KMS-11 (cell line): ENCODE data around the gene P4HA2.

Experiments used
- H2AFZ ChIP-seq: fragments of 200-600 bp; sonication (generic); 2 replicates; pipeline ENCODE4 v1.6.1; 2016; ENCODE audit warnings: antibody characterized with exemption, mixed run types, low read depth
- H3K27ac ChIP-seq: fragments of 200-600 bp; sonication (generic); 2 replicates; pipeline ENCODE4 v1.6.1; 2016; ENCODE audit warnings: mild to moderate bottlenecking, mixed run types
- H3K27me3 ChIP-seq: fragments of 200-600 bp; sonication (generic); 2 replicates; pipeline ENCODE4 v1.6.1; 2017; ENCODE audit warnings: mild to moderate bottlenecking, low read depth, mixed run types, moderate library complexity; ENCODE audit not compliant: insufficient read depth
- H3K36me3 ChIP-seq: fragments of 200-600 bp; sonication (generic); 2 replicates; pipeline ENCODE4 v1.6.1; 2017; ENCODE audit warnings: mild to moderate bottlenecking, mixed run types; ENCODE audit not compliant: insufficient read depth
- H3K4me1 ChIP-seq: fragments of 200-600 bp; sonication (generic); 2 replicates; pipeline ENCODE4 v1.6.1; 2016; ENCODE audit warnings: mild to moderate bottlenecking, low read depth, mixed run types; ENCODE audit not compliant: poor library complexity, severe bottlenecking
- H3K4me2 ChIP-seq: fragments of 200-600 bp; sonication (generic); 2 replicates; pipeline ENCODE4 v1.7.0; 2016; ENCODE audit warnings: mild to moderate bottlenecking, mixed run types
- H3K4me3 ChIP-seq: fragments of 200-600 bp; sonication (generic); IDR thresholded peaks from 2 replicates; pipeline ENCODE4 v1.6.1; 2017; ENCODE audit warnings: low read depth, low read length, mixed read lengths; ENCODE audit not compliant: insufficient read depth
- H3K79me2 ChIP-seq: fragments of 200-600 bp; sonication (generic); 2 replicates; pipeline ENCODE4 v1.6.1; 2016; ENCODE audit warnings: low read depth, mixed run types; ENCODE audit not compliant: insufficient read depth
- H3K9ac ChIP-seq: fragments of 200-600 bp; sonication (generic); 2 replicates; pipeline ENCODE4 v1.6.1; 2016; ENCODE audit warnings: mild to moderate bottlenecking, mixed run types
- H4K20me1 ChIP-seq: fragments of 200-600 bp; sonication (generic); 2 replicates; pipeline ENCODE4 v1.6.1; 2016; ENCODE audit warnings: mild to moderate bottlenecking, mixed run types; ENCODE audit not compliant: insufficient read depth
- TF ChIP-seq, protein P1 (sequence below): fragments of 200-600 bp; sonication (generic); conservative IDR thresholded peaks from 2 replicates; pipeline ENCODE4 v1.6.1; 2017; ENCODE audit warnings: low read depth, mild to moderate bottlenecking, antibody characterized with exemption, low read length, moderate library complexity, mixed read lengths

The P4HA2 gene

DNA sequence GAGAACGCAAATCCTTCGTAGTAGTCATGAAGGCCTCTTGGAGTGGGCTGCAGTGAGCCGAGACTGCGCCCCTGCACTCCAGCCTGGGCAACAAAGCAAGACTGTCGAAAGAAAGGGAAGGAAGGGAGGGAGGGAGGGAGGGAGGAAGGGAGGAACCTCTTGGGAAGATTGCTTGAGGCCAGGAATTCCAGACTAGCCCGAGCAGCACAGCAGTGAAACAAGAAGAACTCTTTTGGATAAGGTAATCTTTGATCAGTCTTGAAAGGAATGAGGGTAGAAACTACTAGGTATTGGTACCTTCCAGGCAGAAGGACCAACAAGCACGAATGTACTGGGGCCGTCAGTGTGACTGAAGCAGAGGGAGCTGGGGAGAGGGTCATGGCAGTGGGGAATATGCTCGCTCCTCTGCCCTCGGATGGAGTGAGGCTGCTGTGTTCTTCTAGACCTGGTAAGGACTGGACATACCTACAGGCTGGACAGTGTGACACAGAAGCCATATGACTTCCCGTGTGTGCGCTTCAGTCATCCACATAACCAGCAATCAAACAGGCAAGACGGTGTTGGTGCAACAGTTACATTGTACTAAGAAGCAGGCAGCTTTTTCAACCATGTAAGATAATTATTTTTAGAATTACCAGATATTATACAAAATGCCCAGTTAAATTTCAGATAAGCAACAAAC, 45.2 kb downstream of the P4HA2 start:
- Histone ChIP-seq H3K27me3 (no peaks in the 10 kb centered on the region), H3K36me3 (no peaks in the 10 kb centered on the region), H3K27ac (no peak overlapping the region), H3K79me2 (no peaks in the 10 kb centered on the region), H3K9ac (no peak overlapping the region), H3K4me1 (peaks cover 6% of the 10 kb centered on the region), H4K20me1 (no peaks in the 10 kb centered on the region), H3K4me2 (no peak overlapping the region), H2AFZ (no peak overlapping the region), H3K4me3 (no peak overlapping the region)
- TF ChIP-seq, protein P1, sequence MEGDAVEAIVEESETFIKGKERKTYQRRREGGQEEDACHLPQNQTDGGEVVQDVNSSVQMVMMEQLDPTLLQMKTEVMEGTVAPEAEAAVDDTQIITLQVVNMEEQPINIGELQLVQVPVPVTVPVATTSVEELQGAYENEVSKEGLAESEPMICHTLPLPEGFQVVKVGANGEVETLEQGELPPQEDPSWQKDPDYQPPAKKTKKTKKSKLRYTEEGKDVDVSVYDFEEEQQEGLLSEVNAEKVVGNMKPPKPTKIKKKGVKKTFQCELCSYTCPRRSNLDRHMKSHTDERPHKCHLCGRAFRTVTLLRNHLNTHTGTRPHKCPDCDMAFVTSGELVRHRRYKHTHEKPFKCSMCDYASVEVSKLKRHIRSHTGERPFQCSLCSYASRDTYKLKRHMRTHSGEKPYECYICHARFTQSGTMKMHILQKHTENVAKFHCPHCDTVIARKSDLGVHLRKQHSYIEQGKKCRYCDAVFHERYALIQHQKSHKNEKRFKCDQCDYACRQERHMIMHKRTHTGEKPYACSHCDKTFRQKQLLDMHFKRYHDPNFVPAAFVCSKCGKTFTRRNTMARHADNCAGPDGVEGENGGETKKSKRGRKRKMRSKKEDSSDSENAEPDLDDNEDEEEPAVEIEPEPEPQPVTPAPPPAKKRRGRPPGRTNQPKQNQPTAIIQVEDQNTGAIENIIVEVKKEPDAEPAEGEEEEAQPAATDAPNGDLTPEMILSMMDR: no peak

DNA sequence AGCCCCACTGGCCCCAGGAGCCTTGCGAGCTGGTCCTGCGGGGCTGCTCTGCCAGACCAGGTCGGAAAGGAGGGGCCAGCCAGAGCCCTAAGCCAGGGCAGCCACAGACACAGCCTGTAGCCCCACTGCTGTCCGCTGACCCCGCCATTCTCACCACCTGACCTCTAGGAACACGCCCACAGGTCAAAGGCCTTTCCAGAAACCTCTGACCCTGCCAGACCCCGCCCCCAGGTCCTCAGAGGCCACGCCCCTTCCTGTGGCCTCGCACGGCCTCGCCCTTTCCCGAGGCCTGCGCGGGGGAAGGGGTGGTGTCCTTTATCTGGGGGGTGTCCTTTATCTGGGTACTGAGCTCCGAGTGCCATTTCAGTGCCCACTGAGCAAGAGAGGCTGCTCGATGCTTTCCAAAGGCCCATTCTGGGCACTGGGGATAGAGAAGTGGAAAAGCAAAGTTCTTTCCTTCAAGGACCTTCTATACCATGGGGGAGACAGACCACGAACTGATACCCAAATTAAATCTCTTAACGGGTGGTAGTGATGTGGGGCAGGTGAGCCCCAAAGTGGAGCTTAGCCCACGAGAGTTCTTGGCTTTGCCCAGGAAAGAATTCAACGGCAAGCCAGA, 46.5 kb downstream of the P4HA2 start:
- Histone ChIP-seq H3K9ac (no peak overlapping the region), H4K20me1 (no peaks in the 10 kb centered on the region)
- TF ChIP-seq, protein P1: no peak

DNA sequence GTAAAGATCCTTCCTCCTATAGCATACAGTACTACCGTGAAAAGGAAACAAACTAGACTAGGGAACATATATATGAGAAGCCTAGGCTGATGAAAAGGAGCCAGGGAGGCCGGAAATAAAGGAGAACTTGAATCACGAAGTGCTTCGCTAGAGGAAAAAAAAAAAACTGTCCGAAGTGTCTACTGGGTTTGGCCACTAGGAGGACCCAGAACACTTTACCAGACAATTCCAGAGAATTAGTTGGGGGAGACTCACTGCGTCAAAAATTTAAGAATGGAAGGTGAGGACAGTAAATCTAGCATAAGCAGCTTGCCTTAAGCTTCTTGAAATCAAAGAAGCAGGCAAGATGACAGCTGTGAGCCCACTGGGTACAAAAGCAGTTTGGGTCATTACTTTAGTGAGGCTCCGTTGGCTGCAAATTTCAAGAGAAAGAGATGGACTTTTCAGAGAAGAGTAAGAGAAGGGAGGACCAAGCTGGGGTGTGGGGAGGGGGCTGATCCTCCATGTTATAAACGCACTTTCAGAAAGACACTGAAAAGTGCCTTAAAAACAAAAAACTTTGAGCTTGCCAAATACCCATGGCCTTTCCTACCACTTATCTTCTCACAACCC, 47.4 kb downstream of the P4HA2 start:
- Histone ChIP-seq H4K20me1 (no peaks in the 10 kb centered on the region), H3K9ac (no peak overlapping the region), H3K4me3 (no peak overlapping the region), H3K4me1 (peaks cover 6% of the 10 kb centered on the region), H3K4me2 (no peak overlapping the region), H3K27me3 (no peaks in the 10 kb centered on the region), H3K27ac (no peak overlapping the region), H3K36me3 (no peaks in the 10 kb centered on the region), H2AFZ (no peak overlapping the region), H3K79me2 (no peaks in the 10 kb centered on the region)
- TF ChIP-seq, protein P1: peak; percentile 85

More for the DNA sequence above, 46.5 kb downstream of the P4HA2 start:
- H3K4me1 ChIP-seq: peaks cover 6% of the 10 kb centered on the region
- no peak overlapping the region for H3K27ac ChIP-seq
- H3K4me3 ChIP-seq: no peak overlapping the region
- H3K79me2 ChIP-seq: no peaks in the 10 kb centered on the region
- no peaks in the 10 kb centered on the region for H3K27me3 ChIP-seq
- no peak overlapping the region for H2AFZ ChIP-seq
- H3K36me3 ChIP-seq: no peaks in the 10 kb centered on the region
- H3K4me2 ChIP-seq: no peak overlapping the region

DNA sequence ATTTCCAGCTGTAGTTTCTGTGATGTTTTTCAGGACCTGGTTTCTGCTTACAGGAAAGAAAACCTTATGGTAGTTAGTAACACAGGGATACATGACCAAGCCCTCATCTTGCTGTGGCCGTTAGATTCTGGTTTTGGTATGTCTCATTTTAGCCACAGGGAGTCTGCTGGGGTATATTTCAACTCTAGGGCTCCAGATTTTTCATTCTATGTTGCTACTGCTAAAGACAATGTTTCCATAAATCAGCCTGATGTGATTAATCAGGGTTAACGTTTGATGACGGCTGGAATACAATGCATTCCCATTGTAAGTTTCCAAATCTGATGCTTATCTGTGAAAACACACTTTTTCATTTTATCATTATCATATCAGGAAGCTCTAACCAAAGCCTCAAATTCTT, 48.2 kb downstream of the P4HA2 start:
- Histone ChIP-seq H3K27me3 (no peaks in the 10 kb centered on the region), H3K79me2 (no peaks in the 10 kb centered on the region), H3K36me3 (no peaks in the 10 kb centered on the region), H3K4me2 (no peak overlapping the region), H4K20me1 (no peaks in the 10 kb centered on the region), H3K4me3 (no peak overlapping the region), H3K4me1 (peaks cover 6% of the 10 kb centered on the region), H3K9ac (no peak overlapping the region), H2AFZ (no peak overlapping the region), H3K27ac (no peak overlapping the region)
- TF ChIP-seq, protein P1: no peak
